Fibroblast of skin of scalp (primary cell): ENCODE measurements around the gene OGT.
A peak's percentile ranks its signal among the peaks of the same experiment; 100 is the strongest.
"Not testable (repeated sequence)": the region's sequence is repeated elsewhere in the genome, so short reads cannot be mapped to it uniquely, and the experiment has no call there.

Source experiments
- DNase-seq: peaks from one replicate; pipeline ENCODE4 v3.0.0-alpha.2; 2013

OGT gene

DNA sequence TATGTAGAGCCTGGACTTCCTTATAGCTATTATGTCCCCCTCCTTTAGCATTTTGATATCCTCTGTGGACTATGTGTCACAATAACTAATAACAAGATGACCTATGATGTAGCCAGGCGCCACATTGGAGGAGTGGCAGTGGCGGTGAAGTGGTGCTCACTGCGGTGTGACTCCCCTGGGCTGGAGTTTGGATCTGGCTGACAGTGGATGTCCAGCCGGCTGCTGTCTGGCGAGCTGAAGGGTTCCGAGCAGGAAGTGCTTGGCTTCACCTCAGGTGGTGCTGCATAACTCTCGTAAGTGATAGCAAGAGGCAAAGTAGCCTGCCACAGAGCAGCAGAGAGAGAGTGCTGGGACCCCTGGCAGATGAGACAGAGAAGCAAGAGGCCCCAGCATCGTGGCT, 60.3 kb downstream of the OGT start:
- not testable (repeated sequence) for DNase-seq

DNA sequence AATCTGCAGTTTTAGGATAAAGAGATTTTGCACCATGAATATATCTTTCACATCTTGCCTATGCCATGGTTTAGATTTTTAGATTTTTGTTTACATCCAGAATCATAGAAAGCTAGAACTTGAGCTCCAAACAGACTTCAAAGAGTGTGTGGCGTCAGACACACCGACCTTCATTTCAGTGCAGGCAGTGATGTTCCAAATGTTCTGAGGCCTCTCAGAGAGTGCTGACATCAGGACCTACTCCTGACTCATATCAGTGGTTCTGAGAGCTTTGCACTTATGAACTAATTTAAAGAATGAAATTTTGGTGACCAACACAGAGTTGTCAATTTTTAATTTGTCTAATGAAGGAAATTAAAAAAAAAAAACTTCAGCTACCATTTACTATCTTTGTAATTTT, 67.1 kb downstream of the OGT start:
- DNase-seq: no peak

DNA sequence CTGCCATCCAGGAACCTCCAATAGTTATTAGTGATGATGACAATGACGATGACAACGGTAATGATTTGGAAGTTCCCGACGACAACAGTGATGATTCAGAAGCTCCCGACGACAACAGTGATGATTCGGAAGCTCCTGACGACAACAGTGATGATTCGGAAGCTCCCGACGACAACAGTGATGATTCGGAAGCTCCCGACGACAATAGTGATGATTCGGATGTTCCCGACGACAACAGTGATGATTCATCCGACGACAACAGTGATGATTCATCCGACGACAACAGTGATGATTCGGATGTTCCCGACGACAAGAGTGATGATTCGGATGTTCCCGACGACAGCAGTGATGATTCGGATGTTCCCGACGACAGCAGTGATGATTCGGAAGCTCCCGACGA, 70.7 kb downstream of the OGT start:
- peak; percentile 2 for DNase-seq

DNA sequence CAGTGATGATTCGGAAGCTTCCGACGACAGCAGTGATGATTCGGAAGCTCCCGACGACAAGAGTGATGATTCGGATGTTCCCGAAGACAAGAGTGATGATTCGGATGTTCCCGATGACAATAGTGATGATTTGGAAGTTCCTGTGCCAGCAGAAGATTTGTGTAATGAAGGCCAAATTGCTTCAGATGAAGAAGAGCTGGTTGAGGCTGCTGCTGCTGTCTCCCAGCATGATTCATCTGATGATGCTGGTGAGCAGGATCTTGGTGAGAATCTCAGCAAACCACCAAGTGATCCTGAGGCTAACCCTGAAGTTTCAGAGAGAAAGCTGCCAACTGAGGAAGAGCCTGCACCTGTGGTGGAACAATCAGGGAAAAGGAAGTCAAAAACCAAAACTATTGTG, 71.2 kb downstream of the OGT start:
- no peak for DNase-seq

DNA sequence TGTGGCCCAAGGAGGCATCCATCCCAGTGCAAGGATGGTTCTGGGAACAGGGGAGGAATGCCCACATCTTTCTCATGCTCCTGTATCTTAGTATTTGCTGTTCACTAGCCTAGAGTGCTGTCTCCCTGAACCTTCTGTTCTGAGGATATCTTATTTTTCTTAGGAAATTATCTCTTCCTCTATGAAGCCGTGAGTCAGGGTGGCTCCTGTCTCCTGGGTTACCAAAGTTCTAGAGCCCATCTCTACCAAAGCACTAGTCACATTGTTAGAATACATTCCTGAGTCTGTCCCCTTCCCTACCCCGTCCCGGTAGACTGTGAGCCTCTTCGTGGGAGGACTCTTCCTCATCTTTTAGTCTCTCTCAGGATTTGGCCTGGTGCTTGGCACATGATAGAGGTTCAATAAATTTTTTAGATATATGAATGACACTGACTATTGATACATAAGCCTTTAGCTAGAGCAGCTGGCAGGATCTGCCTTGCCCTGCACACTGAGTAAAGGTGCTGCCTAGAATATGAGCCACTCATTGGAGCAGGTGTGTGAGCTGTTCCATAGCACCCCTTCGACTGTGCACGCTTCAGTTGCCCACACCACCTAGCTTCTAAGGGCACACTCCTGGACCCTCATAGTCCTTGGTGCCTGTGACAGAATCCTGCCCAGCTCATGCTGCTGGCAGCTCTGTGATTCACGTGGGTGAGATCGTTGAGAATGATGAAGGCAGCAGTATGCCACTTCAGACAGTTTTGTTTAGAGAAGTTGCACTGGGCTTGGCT, 72.1 kb downstream of the OGT start:
- no peak for DNase-seq

DNA sequence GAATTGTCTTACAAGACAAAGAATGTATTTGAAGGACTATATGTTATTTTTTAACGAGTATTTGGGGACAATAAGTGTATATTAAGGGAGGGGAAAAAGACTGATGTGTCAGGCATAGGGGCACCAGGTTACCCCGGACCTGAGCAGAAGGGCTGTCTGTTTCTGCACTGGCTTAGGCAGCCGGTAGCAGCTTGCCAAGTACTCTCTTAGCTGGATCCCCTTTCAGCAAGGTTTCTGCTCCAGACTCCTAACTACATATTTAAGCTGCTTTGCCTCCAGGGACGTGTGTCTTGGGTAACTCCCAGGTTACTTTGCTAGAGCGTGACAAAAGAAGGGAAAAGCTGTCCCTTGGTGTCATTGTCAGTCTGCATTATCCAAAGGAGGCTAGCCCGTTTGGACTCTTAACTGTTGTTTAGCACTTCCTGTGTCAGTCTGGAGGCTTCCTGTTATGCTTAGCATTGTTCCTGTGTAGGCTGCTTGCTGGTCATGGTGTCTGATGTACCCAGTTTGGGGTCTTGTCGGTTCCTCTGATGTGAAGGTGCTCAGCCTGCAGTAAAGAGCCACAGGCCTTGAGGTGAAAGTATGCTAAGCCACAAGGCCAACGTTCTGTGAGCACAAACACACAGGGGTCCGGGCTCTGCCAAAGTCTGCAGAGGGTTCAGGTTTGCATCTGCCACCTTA, 73.8 kb downstream of the OGT start:
- DNase-seq: no peak

DNA sequence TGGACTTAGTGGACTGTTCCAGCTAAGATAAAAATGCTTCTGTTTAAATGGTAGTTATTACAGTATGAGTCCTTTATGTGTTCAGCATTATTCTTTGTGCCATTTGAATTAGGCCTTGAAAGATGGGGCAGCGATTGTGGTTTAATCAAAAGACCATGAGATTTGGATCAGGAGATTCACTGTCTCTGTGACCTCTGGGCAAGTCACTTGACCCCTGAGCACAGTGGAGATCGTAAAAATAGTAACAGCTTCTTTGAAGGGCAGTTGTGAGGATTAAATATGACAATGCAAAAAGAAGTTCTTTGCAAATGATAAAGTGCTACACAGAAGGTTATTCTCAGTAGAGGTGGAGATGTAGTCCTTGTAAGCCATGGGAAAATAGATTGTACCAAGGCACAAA, 74.6 kb downstream of the OGT start:
- DNase-seq: no peak

DNA sequence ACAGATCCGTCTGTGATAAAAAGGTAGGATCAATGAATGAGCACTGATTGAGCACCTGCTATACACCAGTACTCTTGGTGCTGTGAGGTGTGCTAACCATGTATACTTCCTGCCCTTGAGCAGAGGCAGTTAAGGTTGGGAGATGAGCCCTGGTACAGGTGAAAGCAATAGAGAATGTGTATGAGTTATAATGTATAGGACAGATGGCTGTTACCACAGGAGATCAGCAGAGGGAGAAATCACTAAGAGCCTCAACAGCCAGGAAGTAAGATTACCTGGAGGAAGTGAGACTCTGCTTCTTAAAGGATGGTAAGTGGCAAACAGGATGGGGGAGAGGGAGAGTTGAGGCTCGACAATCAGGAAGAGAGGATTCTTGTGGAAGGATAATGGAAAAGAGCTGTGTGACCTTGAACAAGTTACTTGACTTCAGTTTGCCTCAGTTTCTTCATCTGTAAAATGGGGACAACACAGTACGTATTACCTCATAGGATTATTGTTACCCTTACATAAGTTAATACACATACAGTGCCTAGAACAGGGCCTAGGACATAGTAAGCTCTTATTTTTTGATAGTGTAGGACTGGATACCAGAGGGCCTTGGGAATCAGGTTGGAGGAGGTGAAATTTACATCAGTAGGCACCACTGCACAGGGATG, 76.3 kb downstream of the OGT start:
- no peak for DNase-seq

DNA sequence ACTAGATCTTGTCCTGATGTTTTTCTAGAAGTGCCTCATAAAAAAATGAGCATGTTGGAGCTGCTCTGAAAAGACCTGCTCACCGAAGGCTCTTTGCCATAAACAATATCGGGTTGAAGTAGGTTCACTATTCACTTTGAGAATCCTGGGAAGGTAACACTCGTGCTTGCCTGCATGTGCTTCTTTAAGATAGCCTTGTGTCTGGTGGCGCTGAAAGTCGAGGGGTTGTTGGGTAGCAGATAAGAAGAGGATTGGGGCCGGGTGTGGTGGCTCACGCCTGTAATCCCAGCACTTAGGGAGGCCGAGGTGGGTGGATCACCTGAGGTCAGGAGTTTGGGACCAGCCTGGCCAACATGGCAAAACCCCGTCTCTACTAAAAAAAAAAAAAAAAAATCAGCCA, 78.8 kb downstream of the OGT start:
- DNase-seq: not testable (repeated sequence)

DNA sequence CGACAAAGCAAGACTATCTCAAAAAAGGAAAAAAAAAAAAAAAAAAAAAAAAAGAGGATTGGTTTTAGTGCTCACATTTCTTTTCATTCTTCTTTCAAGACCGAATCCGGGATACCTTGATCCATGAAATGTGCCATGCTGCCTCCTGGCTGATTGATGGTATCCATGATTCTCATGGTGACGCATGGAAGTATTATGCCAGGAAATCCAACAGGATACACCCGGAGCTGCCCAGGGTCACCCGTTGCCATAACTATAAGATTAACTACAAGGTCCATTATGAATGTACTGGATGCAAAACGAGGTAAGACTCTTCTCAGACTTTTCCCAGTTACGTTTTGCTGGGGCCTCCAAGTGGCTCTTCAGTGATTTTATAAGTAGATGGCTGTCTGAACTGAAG, 79.4 kb downstream of the OGT start:
- no peak for DNase-seq

DNA sequence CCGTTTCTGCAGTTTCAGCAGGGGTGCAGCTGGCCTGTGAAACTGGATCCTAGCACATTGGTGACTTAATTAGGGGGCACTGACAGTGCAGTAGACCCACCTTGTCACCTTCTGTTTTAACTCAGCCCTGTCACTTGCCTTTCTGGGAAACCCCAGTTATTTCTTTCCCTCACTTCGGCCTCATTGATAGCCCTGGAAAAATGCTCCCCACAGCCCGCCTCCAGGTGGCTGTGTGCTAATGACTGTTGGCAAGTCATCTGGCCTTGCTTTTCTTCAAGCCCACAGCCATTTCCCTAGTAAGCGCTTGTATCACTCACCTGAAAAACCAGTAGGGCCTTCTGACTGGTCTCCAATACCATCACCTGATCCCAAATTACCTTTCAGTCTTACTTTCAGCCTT, 82.2 kb downstream of the OGT start:
- no peak for DNase-seq

DNA sequence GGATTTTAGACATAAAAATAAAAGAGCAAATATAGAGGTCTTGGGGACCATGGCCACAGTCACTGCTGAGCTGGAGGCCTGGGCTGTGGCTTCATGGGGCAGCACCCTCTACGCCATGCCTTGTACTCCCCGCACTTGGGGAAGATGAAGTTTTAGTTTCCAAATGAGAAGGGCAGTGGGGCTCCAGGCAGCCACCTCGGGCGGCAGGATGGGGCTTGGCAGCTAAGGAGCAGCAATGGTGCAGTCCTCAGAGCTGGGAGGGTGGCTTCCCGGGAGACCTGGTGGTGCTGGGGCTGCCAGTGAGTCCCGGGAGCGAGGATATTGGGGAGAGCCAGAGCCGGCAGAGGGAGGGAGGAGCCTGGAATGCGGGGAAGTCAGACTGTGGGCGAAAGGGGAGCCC, 83.0 kb downstream of the OGT start:
- no peak for DNase-seq

DNA sequence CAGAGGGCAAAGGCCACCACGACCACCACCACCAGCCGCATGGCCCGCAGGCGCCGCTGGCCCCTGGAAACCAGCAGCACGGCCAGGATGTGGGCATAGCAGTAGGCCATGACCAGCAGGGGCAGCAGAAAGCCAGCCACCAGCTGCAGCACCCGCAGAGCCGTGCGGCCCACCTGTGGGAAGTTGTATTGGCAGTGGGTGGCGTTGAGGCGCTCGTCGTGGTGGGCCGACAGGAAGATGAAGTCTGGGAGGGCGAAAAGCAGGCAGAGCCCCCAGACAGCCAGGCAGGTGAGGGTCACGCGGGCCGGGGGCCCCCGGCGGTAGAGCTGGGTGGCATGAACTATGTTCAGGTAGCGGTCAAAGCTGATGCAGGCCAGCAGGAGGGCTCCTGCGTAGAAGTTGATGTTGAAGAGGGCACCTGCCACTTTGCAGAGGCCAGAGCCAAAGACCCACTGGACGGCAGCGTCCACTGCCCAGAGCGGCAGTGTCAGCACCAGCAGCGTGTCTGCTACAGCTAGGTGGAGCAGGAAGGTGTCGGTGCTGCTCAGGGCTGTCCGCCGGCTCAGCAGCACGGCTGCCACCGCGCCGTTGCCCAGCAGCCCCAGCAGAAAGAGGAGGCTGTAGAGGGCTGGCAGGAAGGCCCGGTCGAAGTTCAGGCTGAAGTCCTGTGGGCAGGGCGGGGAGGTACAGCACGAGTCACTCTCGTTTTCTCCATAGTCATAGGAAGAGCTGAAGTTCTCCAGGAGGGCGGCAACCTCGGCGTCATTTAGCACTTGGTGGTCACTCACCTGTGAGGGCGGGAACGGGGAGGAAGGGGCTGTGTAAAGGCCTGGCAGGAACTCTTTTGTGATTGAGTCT, 84.0 kb downstream of the OGT start:
- DNase-seq: no peak

DNA sequence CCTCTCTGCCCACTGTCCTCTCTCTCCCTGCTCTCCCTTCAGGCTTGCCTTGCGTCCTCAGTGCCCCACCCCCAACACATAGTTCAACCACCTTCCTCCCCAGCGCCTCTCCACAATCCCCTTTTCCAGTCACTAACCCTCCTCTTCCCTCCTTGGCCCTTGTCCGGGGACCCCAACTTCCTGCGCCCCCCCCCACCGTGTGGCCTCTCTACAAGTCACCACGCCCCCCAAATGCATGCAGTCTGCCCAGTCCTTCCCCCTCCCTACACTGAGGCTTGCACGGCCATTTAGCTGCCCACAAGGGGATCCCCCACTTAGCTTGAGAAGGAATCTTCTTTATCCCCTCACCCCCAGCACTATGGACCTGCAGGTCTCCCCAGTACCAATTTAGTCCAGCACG, 84.8 kb downstream of the OGT start:
- DNase-seq: no peak

DNA sequence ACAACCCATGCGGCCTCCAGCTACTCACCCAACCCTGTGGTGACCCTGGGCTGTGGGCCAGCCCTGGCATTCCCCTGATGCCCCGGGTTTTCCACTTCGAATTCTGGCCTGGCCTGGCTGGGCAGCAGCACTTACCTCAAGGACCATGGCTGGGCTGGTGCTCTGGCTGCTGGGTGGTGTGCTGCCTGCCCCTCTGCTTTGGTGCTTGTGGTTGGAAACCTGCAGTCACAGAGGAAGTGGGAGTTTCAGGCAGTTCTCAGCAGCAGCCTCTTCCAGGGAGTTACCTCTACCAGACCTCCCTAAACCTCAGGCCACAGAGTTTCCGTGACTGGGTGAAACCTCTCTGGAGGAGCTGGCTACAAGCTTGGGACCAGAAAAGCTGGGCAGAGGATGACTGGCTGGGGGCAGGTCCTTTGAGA, 85.4 kb downstream of the OGT start, which contains the start of gene CXCR3:
Gene CXCR3 (minus strand): TSS at position 209 of the 419 bp plus-strand sequence. CDS start 62 bp downstream, at position 147.
- no peak for DNase-seq

DNA sequence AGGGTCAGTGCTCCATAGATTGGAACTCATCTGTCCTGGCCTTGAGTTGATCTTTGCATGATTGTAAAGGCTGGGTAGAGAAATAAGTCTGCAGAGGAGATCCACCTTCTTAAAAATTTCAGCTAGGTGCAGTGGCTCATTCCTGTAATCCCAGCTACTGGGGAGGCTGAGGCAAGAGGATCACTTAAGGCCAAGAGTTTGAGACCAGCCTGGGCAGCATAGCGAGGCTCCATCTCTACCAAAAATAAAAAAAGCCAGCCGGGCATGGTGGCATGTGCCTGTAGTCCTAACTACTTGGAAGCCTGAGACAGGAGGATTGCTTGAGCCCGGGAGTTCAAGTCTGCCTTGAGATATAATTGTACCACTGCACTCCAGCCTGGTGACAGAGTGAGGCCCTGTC, 85.9 kb downstream of the OGT start:
- no peak for DNase-seq

DNA sequence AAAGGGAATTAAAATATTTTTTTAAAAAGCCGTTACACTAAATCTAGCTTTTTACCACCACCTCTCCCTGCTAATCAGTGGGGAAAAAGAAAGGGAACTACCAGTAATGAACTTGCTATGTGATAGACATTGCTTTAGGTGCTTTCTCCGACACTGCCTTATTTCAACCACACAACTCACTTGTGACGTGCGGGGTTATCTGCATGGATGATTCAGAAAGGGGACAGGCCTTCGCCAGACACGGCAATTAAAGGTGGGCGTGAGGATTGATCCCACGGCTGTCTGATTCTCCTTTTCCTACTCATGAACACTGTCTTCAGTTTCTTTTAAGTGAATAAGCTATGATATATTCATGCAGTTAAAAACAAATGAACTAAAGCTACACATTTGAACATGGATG, 86.3 kb downstream of the OGT start:
- DNase-seq: no peak

DNA sequence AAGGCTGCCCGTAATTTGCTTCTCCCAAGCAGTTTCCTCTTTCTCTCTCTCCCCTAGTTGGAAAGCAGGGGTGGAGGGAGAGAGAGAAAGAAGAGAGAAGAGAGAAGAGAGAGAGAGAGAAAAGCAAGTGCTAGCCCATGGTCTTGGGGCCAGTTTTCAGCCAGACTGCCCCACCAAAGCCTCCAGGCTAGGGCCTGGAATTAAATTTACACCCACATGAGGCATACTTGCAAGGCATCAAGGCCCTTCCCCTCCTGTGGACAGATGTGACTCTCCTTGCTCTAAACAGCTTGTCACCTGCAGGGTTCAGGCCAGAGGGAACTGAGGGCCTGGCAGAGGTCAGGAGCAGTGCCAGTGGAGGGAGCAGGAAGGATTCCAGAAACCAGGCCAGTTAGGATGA, 87.1 kb downstream of the OGT start:
- no peak for DNase-seq

DNA sequence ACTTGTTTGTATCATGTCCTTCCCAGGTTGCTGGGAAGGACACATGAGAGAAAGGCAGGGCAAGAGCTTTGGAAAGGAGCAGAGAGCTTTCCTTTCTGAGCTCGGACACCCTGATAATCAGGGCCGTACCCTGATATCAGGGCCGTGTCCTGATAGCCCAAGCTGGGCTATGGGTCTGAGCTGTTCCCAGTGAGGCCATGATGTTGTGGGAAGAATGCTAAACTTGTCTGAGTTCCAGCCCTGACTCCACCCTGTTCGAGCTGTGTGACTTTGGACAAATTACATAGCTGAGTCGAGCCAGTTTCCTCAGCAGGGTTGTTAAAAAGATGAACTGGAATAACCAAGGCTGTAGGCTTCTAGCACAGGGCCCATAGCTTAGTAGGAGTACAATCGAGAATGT, 88.7 kb downstream of the OGT start:
- DNase-seq: no peak

DNA sequence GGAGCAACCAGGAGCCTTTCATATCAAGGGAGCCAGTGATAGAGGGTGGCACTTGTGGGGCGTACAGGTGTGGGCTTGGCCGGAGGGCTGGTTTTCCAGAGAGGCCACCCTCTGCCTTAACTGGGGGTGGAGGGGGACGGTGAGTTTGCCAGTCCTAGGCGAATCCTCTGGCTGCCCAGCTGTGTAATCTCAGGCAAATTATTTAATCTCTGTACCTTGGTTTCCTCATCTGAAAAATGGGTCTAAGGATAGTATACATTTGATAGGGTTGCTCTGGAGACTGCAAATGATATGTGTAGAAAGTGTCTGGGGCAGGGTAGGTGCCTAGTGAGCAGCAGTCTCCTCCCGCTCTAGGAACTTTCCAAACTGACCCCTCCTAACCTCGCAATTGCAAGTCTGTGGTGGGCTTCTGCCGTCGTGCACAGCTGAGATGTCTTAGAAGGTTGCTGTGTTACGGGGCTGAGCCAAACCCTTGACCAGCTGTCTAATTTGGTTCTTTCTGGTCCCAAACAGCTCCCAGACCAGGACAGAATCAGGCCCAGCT, 89.2 kb downstream of the OGT start:
- no peak for DNase-seq

DNA sequence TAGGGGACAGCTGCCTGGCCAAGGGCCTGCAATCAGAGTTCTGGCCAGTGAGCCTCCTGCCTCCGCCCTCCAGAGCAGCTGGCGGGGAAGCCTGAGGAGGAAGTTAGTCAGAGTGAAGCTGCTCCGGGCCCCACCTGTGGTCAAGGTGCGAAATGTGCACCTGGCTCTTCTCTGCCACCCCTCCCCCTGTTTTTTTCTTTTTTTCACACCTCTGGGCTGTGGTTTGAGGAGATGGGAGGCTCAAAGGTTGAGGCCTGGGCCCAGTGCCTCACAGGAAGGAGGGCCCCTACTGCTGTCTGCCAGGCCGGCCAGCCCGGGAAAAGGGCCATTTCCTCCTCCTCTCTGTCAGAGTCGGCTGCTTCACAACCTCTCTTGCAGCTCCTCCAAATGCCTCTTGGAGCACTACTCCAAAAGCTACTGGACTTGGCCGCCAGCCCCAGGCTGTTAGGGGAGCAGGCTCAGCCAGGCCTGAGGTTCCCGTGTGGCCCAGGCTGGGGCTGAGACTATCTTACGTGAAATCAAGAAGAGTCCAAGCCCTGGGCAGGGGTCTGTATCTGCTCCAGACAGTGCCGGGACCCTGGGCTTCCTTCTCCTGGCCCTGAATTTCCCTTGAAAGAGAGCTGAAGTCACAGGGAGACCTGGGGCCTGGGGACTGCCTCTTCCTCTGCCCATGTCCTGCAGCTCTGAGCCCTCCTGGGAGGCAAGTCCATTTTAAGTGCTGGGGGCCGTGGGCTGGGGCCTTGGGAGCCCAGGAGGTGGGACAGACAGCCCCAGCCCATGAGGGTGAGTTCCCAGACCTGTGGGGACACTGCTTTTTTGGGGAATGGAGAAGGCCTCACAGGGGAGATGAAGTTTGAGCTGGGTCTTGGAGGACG, 89.9 kb downstream of the OGT start:
- peak; percentile 66 for DNase-seq

DNA sequence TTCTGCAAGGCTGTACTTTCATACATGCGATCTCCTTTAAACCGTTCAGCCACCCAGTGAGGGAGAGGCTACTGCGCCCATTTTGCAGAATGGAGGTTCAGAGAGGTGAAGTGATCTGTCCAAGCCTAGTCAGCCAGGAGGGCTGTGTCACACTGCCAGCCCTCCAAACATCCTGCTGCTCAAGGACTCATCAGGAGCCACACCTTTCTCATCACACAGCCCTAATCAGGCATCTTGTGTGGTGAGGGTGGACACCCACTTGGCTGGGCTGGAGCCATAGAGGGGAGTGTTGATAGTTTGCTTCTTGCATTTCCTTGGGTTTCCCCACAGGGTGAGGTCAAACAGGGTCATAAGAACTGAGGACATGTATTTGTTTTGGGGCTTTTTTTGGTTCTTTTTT, 90.8 kb downstream of the OGT start:
- DNase-seq: no peak
